Motor neuron (in vitro differentiated cells): ENCODE data around the gene ETV3L. TPM values are rescaled to one million over a fixed set of nuclear protein-coding genes. Genes with fewer than 3 reads are reported as not detected.

Experiments
- ATAC-seq, 8 experiments: fragments of 200-7000 bp; cut with Tn5 transposase; replicated peaks in 6 of 8; 2 replicates each; pipeline ENCODE4 v1.8.0; 2021; ENCODE audit warnings: mild to moderate bottlenecking in 8 of 8, moderate library complexity in 8 of 8
- H3K27ac ChIP-seq, 2 donors: fragments of 250-450 bp; sonication (Bioruptor Pico); 2 replicates each; pipeline ENCODE4 v1.9.0; 2021; ENCODE audit warnings: antibody characterized with exemption in 2 of 2, mild to moderate bottlenecking in 2 of 2, moderate library complexity in 1 of 2
- H3K4me1 ChIP-seq, 2 donors: fragments of 250-450 bp; sonication (Bioruptor Pico); replicated peaks in 1 of 2; 2 replicates each; pipeline ENCODE4 v1.6.1; 2021; ENCODE audit warnings: antibody characterized with exemption in 2 of 2, mild to moderate bottlenecking in 2 of 2, moderate library complexity in 1 of 2
- H3K4me3 ChIP-seq, 5 donors: fragments of 250-450 bp; sonication (Bioruptor Pico); 2 replicates each; pipeline ENCODE4 v1.9.0; 2021; ENCODE audit warnings: antibody characterized with exemption in 5 of 5, mild to moderate bottlenecking in 5 of 5, moderate library complexity in 4 of 5
- WGBS, 10 experiments: fragments of 450-650 bp; shearing (Covaris generic); methylation state at CpG; one replicate each; pipeline ENCODE4 v1.0.0; 2022; 5-methylcytosine and 5-hydroxymethylcytosine counted together
- in situ Hi-C, 9 experiments: fragments of 400-800 bp; cut with MboI; loops; one replicate each; pipeline ENCODE4 v1.15.0; 2021; ENCODE audit warnings: low sequenced_read_pairs in 9 of 9, low pct_unique_long_range_greater_than_20kb in 2 of 9; ENCODE audit not compliant: unreplicated experiment in 9 of 9
- total RNA-seq, 8 experiments: library from RNA; unstranded; fragments of 300-600 nt; gene quantifications; 2 replicates each; pipeline versions ENCODE4 v1.2.3 to v1.2.4, GENCODE V29; 2022

Gene ETV3L
- total RNA-seq, 8 experiments from 2014 or later: 0.05 to 0.47 (median 0.36) TPM; not detected in 3

- 0 to 40% (median 12%) methylated on average over 1 to 6 of the region's 6 CpGs for WGBS, 10 experiments
- no peak for ATAC-seq
- in situ Hi-C loops: no loop called here
- H3K4me3 ChIP-seq: peak overlapping the region; percentile 48 to 74 (median 61)
- no peak overlapping the region for H3K27ac ChIP-seq
- H3K4me1 ChIP-seq: peaks cover 30 to 31% of the 10 kb centered on the region in 2 donors
Measured at GRCh38 chr1:157044326-157044725, 55.3 kb downstream of the ETV3L start.

DNA sequence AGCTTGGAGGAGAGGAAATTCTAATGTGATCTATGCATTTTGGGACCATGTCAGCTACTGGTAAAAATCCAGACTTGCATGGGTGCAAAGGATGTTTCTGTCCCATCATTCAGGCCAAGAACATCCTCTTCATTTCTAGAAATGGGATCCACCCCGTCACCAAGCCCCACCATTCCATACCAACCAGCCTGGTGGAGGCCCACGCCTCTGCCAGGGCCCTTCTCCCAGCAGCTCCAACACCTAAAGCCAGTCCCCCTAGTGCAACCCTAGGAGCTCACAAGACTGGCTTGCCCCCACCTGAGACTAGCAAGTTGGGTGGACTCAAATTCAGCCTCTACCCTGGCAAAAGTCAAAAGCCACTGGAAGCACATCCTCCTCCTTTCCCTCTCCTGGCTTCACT is 55.9 kb downstream of the ETV3L start:
- 20 to 69% (median 56%) methylated on average over 1 to 2 of the region's 2 CpGs; no CpG with 5 or more reads in 6 of the 10 experiments for WGBS, 10 experiments
- no peak for ATAC-seq
- peak overlapping the region; percentile 48 to 74 (median 61) for H3K4me3 ChIP-seq
- H3K27ac ChIP-seq: no peak overlapping the region
- in situ Hi-C loops: no loop called here
- H3K4me1 ChIP-seq: peaks cover 31 to 32% of the 10 kb centered on the region in 2 donors

GRCh38 chr1:157042846-157043245 is 56.8 kb downstream of the ETV3L start:
- ATAC-seq: no peak
- Histone ChIP-seq H3K4me3 (peak overlapping the region; percentile 48 to 74 (median 61)), H3K4me1 (peaks cover 31 to 32% of the 10 kb centered on the region in 2 donors), H3K27ac (no peak overlapping the region)
- in situ Hi-C loops: no loop called here
- 17 to 80% (median 56%) methylated on average over 1 to 2 of the region's 2 CpGs; no CpG with 5 or more reads in 3 of the 10 experiments for WGBS, 10 experiments

Other genes with a start within 250 kb of the ETV3L start
- 1 to 10 TPM in 1 of 8 experiments, under 1 TPM in 6, not detected in 1; 0.05 to 1.6 (median 0.11) TPM for gene INSRR, start 240.7 kb downstream of the ETV3L start, total RNA-seq
- 1 to 10 TPM in 2 of 8 experiments, under 1 TPM in 5, not detected in 1; 0.27 to 2.5 (median 0.61) TPM for gene NTRK1, start 238.9 kb downstream of the ETV3L start, total RNA-seq
- 1 to 10 TPM in 2 of 8 experiments, under 1 TPM in 5, not detected in 1; 0.14 to 2.8 (median 0.41) TPM for gene PEAR1, start 206.1 kb downstream of the ETV3L start, total RNA-seq
- 1 to 10 TPM in 6 of 8 experiments, under 1 TPM in 1, not detected in 1; 0.83 to 2.3 (median 1.3) TPM for gene LRRC71, start 179.2 kb downstream of the ETV3L start, total RNA-seq
- gene ARHGEF11, start 54.1 kb downstream of the ETV3L start, total RNA-seq: 10 to 100 TPM; 19.5 to 41.2 (median 29.8) TPM
- gene ETV3, start 38.6 kb upstream of the ETV3L start, total RNA-seq: 10 to 100 TPM; 14.3 to 25.4 (median 20.1) TPM